Measurements from ENCODE around the gene UST. TPM values are rescaled to one million over a fixed set of nuclear protein-coding genes. Genes with fewer than 3 reads are reported as not detected.

The UST gene
- total RNA-seq, 2 experiments from 2014 or later = 1.9 to 3.7 TPM

GRCh38 chr6:148790817-148791216 is 44.0 kb downstream of the UST start:
- Histone ChIP-seq H3K4me3 (ENCODE audit: low read length) (no peak overlapping the region), H3K4me1 (ENCODE audit: insufficient read depth, low read length) (no peaks in the 10 kb centered on the region), H3K9me3 (ENCODE audit: control insufficient read depth in 1 of 2, insufficient read depth in 1 of 2, low read length in 2 of 2) (no peaks in the 10 kb centered on the region), H3K36me3 (ENCODE audit: insufficient read depth, low read length) (no peaks in the 10 kb centered on the region), H3K27me3 (ENCODE audit: control insufficient read depth in 1 of 2, insufficient read depth in 2 of 2, low read length in 2 of 2) (no peaks in the 10 kb centered on the region), H3K27ac (ENCODE audit: low read depth in 1 of 2, low read length in 2 of 2) (no peak overlapping the region)
- Mint-ChIP-seq H3K27ac (no peak overlapping the region), H3K9me3 (no peaks in the 10 kb centered on the region), H3K27me3 (no peaks in the 10 kb centered on the region), H3K4me3 (no peak overlapping the region), H3K4me1 (ENCODE audit: low read depth) (no peaks in the 10 kb centered on the region), H3K36me3 (ENCODE audit: low read depth) (no peaks in the 10 kb centered on the region)
- POLR2A ChIA-PET = no interaction called here
- intact Hi-C loops (cut with DNase I, micrococcal nuclease) = no loop called here
- DNase-seq (no peak), ATAC-seq (ENCODE audit: poor library complexity) (no peak)
- CTCF ChIA-PET = no interaction called here
- no peak for TF ChIP-seq CTCF (IDR thresholded peaks at IDR 0.05)

GRCh38 chr6:148791372-148791771 is 44.5 kb downstream of the UST start:
- ChIA-PET CTCF (interaction anchor here (0.7 kb wide), 1 partner anchor 75 kb away, joined by 3 read pairs; no protein-coding TSS in a partner anchor), POLR2A (no interaction called here)
- H3K36me3 Mint-ChIP-seq (ENCODE audit: low read depth) = no peaks in the 10 kb centered on the region
- no peaks in the 10 kb centered on the region for H3K36me3 ChIP-seq (ENCODE audit: insufficient read depth, low read length)
- H3K27me3 Mint-ChIP-seq = no peaks in the 10 kb centered on the region
- TF ChIP-seq CTCF (IDR thresholded peaks at IDR 0.05) = no peak
- H3K4me3 Mint-ChIP-seq = no peak overlapping the region
- no peaks in the 10 kb centered on the region for H3K4me1 Mint-ChIP-seq (ENCODE audit: low read depth)
- H3K27me3 ChIP-seq (ENCODE audit: control insufficient read depth in 1 of 2, insufficient read depth in 2 of 2, low read length in 2 of 2) = no peaks in the 10 kb centered on the region
- ATAC-seq (ENCODE audit: poor library complexity) = no peak
- DNase-seq = no peak
- H3K27ac ChIP-seq (ENCODE audit: low read depth in 1 of 2, low read length in 2 of 2) = no peak overlapping the region
- no peak overlapping the region for H3K27ac Mint-ChIP-seq
- H3K9me3 Mint-ChIP-seq = no peaks in the 10 kb centered on the region
- no peaks in the 10 kb centered on the region for H3K4me1 ChIP-seq (ENCODE audit: insufficient read depth, low read length)
- intact Hi-C loops (cut with DNase I, micrococcal nuclease) = no loop called here
- H3K4me3 ChIP-seq (ENCODE audit: low read length) = no peak overlapping the region
- no peaks in the 10 kb centered on the region for H3K9me3 ChIP-seq (ENCODE audit: control insufficient read depth in 1 of 2, insufficient read depth in 1 of 2, low read length in 2 of 2)

GRCh38 chr6:148793721-148794120 is 46.9 kb downstream of the UST start:
- no peak for TF ChIP-seq CTCF (IDR thresholded peaks at IDR 0.05)
- no peak for DNase-seq
- no peaks in the 10 kb centered on the region for H3K36me3 ChIP-seq (ENCODE audit: insufficient read depth, low read length)
- Mint-ChIP-seq H3K4me1 (ENCODE audit: low read depth) (peaks cover 7% of the 10 kb centered on the region), H3K4me3 (no peak overlapping the region), H3K9me3 (no peaks in the 10 kb centered on the region), H3K36me3 (ENCODE audit: low read depth) (no peaks in the 10 kb centered on the region), H3K27me3 (no peaks in the 10 kb centered on the region), H3K27ac (no peak overlapping the region)
- no peak overlapping the region for H3K4me3 ChIP-seq (ENCODE audit: low read length)
- H3K27ac ChIP-seq (ENCODE audit: low read depth in 1 of 2, low read length in 2 of 2) = no peak overlapping the region
- H3K9me3 ChIP-seq (ENCODE audit: control insufficient read depth in 1 of 2, insufficient read depth in 1 of 2, low read length in 2 of 2) = no peaks in the 10 kb centered on the region
- intact Hi-C loops (cut with DNase I, micrococcal nuclease) = no loop called here
- CTCF ChIA-PET = no interaction called here
- H3K4me1 ChIP-seq (ENCODE audit: insufficient read depth, low read length) = no peaks in the 10 kb centered on the region
- POLR2A ChIA-PET = no interaction called here
- no peaks in the 10 kb centered on the region for H3K27me3 ChIP-seq (ENCODE audit: control insufficient read depth in 1 of 2, insufficient read depth in 2 of 2, low read length in 2 of 2)
- ATAC-seq (ENCODE audit: poor library complexity) = no peak

Measured in CD4-positive, alpha-beta T cell (primary cell).